ENCODE data around the gene JSRP1. TPM values are rescaled to one million over a fixed set of nuclear protein-coding genes. Genes with fewer than 3 reads are reported as not detected.

The JSRP1 gene
- polyA plus RNA-seq, 1 donor = 84.3 TPM

GRCh38 chr19:2216361-2217225 is 39.6 kb downstream of the JSRP1 start:
- DNase-seq (ENCODE audit: low read depth) = no peak

GRCh38 chr19:2215281-2215751 is 40.9 kb downstream of the JSRP1 start:
- no peak for DNase-seq (ENCODE audit: low read depth)

GRCh38 chr19:2214251-2214650 is 42.0 kb downstream of the JSRP1 start:
- DNase-seq (ENCODE audit: low read depth) = peak; percentile 9

- peak; percentile 48 for DNase-seq (ENCODE audit: low read depth)
Observed at GRCh38 chr19:2213799-2214198, 42.4 kb downstream of the JSRP1 start.

GRCh38 chr19:2212861-2213711 is 43.1 kb downstream of the JSRP1 start:
- DNase-seq (ENCODE audit: low read depth) = no peak

GRCh38 chr19:2210987-2211740 is 45.1 kb downstream of the JSRP1 start:
- no peak for DNase-seq (ENCODE audit: low read depth)

GRCh38 chr19:2210206-2210605 is 46.0 kb downstream of the JSRP1 start:
- no peak for DNase-seq (ENCODE audit: low read depth)

- DNase-seq (ENCODE audit: low read depth) = no peak
Observed at GRCh38 chr19:2209408-2209807, 46.8 kb downstream of the JSRP1 start.

GRCh38 chr19:2208975-2209374 is 47.2 kb downstream of the JSRP1 start:
- no peak for DNase-seq (ENCODE audit: low read depth)

GRCh38 chr19:2207991-2208860 is 48.0 kb downstream of the JSRP1 start:
- no peak for DNase-seq (ENCODE audit: low read depth)

GRCh38 chr19:2207008-2207407 is 49.2 kb downstream of the JSRP1 start:
- DNase-seq (ENCODE audit: low read depth) = no peak

- DNase-seq (ENCODE audit: low read depth) = no peak
Observed at GRCh38 chr19:2202366-2202765, 53.9 kb downstream of the JSRP1 start.

Other genes starting within 250 kb of the JSRP1 start
- gene BTBD2, start 240.7 kb downstream of the JSRP1 start, polyA plus RNA-seq (ENCODE audit: insufficient read length) = 68.1 TPM
- gene MKNK2, start 205.2 kb downstream of the JSRP1 start, polyA plus RNA-seq (ENCODE audit: insufficient read length) = 95.0 TPM
- gene MOB3A, start 160.1 kb downstream of the JSRP1 start, polyA plus RNA-seq (ENCODE audit: insufficient read length) = 13.4 TPM
- gene IZUMO4, start 159.5 kb downstream of the JSRP1 start, polyA plus RNA-seq (ENCODE audit: insufficient read length) = 1.1 TPM
- gene AP3D1, start 104.9 kb downstream of the JSRP1 start, polyA plus RNA-seq (ENCODE audit: insufficient read length) = 53.5 TPM
- 20.0 TPM for gene DOT1L, start 92.5 kb downstream of the JSRP1 start, polyA plus RNA-seq (ENCODE audit: insufficient read length)
- gene PLEKHJ1, start 20.1 kb downstream of the JSRP1 start, polyA plus RNA-seq (ENCODE audit: insufficient read length) = 64.0 TPM
- 63.8 TPM for gene SF3A2, start 19.6 kb downstream of the JSRP1 start, polyA plus RNA-seq (ENCODE audit: insufficient read length)
- 6.1 TPM for gene AMH, start 7.1 kb downstream of the JSRP1 start, polyA plus RNA-seq (ENCODE audit: insufficient read length)
- gene PEAK3, start 25.8 kb upstream of the JSRP1 start, polyA plus RNA-seq (ENCODE audit: insufficient read length) = 0.05 TPM
- 0.13 TPM for gene LINGO3, start 51.7 kb upstream of the JSRP1 start, polyA plus RNA-seq (ENCODE audit: insufficient read length)
- gene LSM7, start 72.2 kb upstream of the JSRP1 start, polyA plus RNA-seq (ENCODE audit: insufficient read length) = 68.1 TPM
- 45.2 TPM for gene SPPL2B, start 72.3 kb upstream of the JSRP1 start, polyA plus RNA-seq (ENCODE audit: insufficient read length)
- gene TMPRSS9, start 103.8 kb upstream of the JSRP1 start, polyA plus RNA-seq (ENCODE audit: insufficient read length) = 0.38 TPM
- gene TIMM13, start 171.2 kb upstream of the JSRP1 start, polyA plus RNA-seq (ENCODE audit: insufficient read length) = 90.5 TPM
- gene LMNB2, start 200.5 kb upstream of the JSRP1 start, polyA plus RNA-seq (ENCODE audit: insufficient read length) = 54.7 TPM
- 7.4 TPM for gene GADD45B, start 219.7 kb upstream of the JSRP1 start, polyA plus RNA-seq (ENCODE audit: insufficient read length)

Data from forelimb muscle (tissue), 1 donor.